Measurements from ENCODE around the gene TMEM52. TPM values are rescaled to one million over a fixed set of nuclear protein-coding genes. Genes with fewer than 3 reads are reported as not detected.

Gene TMEM52
- total RNA-seq, result not detected

DNA sequence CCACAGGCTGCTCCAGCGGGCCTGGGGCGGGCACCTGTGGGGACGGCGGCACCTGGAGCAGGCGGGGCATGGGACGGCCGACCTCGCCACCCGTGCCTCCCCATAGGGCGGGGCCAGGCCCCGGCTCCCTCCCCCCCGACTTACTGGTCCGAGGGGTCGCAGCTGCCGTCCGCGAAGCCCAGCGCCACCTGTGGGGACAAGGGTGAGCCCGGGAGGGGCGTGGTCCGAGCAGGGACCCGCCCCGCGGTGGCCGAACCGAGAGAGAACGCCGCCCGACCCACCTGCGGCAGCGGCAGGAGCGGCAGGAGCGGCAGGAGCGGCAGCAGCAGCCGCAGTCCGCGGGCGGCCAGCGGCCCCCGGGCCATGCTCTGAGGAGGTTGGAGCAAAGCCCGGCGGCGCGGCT lies at the start of gene TMEM52:
TMEM52 (minus strand) TSS at position 379 of the 403 bp plus-strand sequence; CDS start at position 365, 14 bp downstream.
- POLR2A ChIA-PET, result no interaction called here
- Mint-ChIP-seq H3K27me3 (no peaks in the 10 kb centered on the region), H3K9me3 (no peaks in the 10 kb centered on the region), H3K36me3 (no peaks in the 10 kb centered on the region), H3K27ac (peak within 1 kb of the TSS; percentile 45), H3K4me3 (peak within 1 kb of the TSS; percentile 71), H3K4me1 (no peaks in the 10 kb centered on the region)
- DNase-seq (no peak), ATAC-seq (ENCODE audit: low read depth) (peak; percentile 25)

DNA sequence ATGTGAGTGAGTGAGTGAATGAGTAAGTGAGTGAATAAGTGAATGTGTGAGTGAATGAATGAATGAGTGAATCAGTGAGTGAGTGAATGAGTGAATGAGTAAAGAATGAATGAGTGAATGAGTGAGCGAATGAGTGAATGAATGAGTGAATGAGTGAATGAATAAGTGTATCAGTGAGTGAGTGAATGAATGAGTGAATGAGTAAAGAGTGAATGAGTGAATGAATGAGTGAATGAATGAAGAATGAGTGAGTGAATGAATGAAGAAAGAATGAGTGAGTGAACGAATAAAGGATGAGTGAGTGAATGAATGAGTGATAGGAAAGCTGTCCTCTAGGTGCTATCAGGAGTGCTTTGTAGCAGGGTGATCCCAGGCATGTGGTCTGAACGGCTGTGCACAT lies 48.8 kb upstream of the TMEM52 start:
- H3K9me3 Mint-ChIP-seq, result peaks cover 5% of the 10 kb centered on the region
- ATAC-seq (ENCODE audit: low read depth) (no peak), DNase-seq (no peak)
- H3K4me3 Mint-ChIP-seq, result no peak overlapping the region
- no peaks in the 10 kb centered on the region for H3K36me3 Mint-ChIP-seq
- no peaks in the 10 kb centered on the region for H3K27me3 Mint-ChIP-seq
- no peaks in the 10 kb centered on the region for H3K4me1 Mint-ChIP-seq
- POLR2A ChIA-PET, result no interaction called here
- H3K27ac Mint-ChIP-seq, result no peak overlapping the region

DNA sequence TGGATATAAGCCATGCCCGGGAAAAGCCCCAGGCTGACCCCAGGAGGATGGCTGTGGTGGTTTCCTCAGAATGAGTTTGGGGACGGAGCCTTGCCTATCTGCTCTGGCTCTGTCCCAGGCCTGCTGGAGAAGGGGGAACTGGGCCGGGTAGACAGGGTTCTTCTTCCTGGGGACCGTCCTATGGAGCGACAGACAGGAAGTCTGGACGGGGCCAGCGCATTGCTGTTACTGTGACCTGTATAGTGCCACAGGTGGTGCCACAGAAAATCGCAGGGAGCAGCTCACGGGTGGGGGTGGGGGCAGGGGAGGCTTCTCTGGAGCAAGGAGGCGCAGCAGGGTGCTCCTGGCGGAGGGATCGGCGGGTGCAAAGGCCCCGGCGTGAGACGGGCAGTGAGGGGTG lies 48.1 kb upstream of the TMEM52 start:
- ATAC-seq (ENCODE audit: low read depth) (no peak), DNase-seq (no peak)
- peaks cover 5% of the 10 kb centered on the region for H3K9me3 Mint-ChIP-seq
- no peaks in the 10 kb centered on the region for H3K36me3 Mint-ChIP-seq
- H3K27ac Mint-ChIP-seq, result no peak overlapping the region
- peaks cover 4% of the 10 kb centered on the region for H3K27me3 Mint-ChIP-seq
- POLR2A ChIA-PET, result no interaction called here
- no peaks in the 10 kb centered on the region for H3K4me1 Mint-ChIP-seq
- no peak overlapping the region for H3K4me3 Mint-ChIP-seq

DNA sequence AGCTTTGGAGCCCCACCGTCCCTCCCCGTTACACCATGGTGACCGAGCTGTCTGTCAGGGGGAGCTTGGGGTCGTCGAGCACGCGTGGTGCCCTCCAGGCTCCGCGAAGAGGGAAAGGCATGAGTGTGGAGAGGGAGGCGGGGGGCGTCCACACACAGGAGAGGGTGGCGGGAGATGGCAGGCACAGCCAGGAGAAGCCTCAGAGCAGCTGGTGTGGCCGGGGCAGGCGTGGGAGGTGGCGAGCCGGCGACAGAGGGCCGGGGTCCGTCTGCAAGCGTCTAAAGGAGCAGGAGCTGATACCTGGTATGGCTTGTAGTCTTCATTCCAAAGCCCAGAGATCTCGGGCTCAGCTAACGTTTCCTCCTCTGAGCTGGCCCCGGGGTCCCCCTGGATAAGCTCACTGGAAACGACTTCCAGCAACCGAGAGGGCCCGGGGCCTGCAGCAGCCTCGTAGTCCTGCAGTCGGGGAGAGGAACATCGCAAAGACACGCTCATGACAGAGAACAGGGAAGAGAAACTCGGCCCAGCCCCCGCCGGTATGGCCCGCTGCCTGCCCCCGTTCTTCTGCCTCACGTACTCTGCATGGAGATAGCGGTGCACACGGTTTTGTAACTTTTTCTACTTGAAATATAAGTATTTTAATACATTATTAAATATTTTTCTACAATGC lies 47.1 kb upstream of the TMEM52 start:
- no peak overlapping the region for H3K4me3 Mint-ChIP-seq
- peaks cover 3% of the 10 kb centered on the region for H3K9me3 Mint-ChIP-seq
- H3K27me3 Mint-ChIP-seq, result peaks cover 8% of the 10 kb centered on the region
- no peak overlapping the region for H3K27ac Mint-ChIP-seq
- H3K4me1 Mint-ChIP-seq, result no peaks in the 10 kb centered on the region
- no peak for ATAC-seq (ENCODE audit: low read depth)
- DNase-seq, result no peak
- POLR2A ChIA-PET, result no interaction called here
- no peaks in the 10 kb centered on the region for H3K36me3 Mint-ChIP-seq

DNA sequence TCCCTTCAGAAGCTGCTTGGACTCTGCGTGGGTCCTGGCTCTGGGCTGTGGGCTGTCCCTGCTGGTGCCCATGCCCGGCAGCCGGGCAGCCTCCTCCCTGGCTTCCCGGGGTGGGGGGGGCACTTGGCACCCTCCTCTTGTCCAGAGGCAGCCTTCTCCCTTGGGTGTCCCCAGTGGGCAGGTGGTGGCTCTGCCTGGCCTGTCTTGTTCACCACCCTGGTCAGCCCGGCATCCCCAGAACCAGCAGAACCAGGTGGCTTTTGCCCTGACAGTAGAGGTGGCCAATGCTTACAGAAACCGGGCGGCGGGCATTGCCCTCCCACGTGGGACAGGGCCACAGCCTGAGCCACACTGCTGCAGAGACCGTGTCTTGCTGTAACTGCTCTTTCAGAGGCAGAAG lies 46.5 kb upstream of the TMEM52 start:
- H3K4me1 Mint-ChIP-seq, result no peaks in the 10 kb centered on the region
- no peak for DNase-seq
- no peaks in the 10 kb centered on the region for H3K36me3 Mint-ChIP-seq
- POLR2A ChIA-PET, result no interaction called here
- H3K4me3 Mint-ChIP-seq, result no peak overlapping the region
- no peaks in the 10 kb centered on the region for H3K9me3 Mint-ChIP-seq
- ATAC-seq (ENCODE audit: low read depth), result no peak
- H3K27ac Mint-ChIP-seq, result no peak overlapping the region
- peaks cover 12% of the 10 kb centered on the region for H3K27me3 Mint-ChIP-seq

DNA sequence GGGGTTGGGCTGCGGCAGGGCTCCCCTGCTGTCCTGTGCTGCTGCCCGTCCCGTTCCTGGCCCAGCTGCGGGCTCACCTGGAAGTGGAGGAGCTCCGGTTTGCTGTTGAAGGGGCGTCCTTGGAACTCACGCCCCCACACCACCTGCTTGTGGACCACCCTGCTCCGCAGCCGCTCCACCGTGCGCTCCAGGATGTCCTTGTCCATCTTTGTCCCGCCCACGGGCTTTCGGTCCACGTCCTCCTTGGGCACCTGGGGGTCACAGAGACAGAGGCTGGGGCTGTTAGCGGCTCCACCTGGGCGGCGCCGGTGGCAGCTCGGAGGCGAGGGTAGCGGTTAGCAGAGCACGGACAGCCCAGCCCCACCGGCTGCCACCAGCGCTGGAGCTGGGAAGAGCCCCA lies 45.7 kb upstream of the TMEM52 start:
- no peak overlapping the region for H3K4me3 Mint-ChIP-seq
- no peaks in the 10 kb centered on the region for H3K36me3 Mint-ChIP-seq
- POLR2A ChIA-PET, result no interaction called here
- H3K4me1 Mint-ChIP-seq, result no peaks in the 10 kb centered on the region
- no peaks in the 10 kb centered on the region for H3K9me3 Mint-ChIP-seq
- peaks cover 12% of the 10 kb centered on the region for H3K27me3 Mint-ChIP-seq
- no peak overlapping the region for H3K27ac Mint-ChIP-seq
- no peak for DNase-seq
- ATAC-seq (ENCODE audit: low read depth), result no peak

DNA sequence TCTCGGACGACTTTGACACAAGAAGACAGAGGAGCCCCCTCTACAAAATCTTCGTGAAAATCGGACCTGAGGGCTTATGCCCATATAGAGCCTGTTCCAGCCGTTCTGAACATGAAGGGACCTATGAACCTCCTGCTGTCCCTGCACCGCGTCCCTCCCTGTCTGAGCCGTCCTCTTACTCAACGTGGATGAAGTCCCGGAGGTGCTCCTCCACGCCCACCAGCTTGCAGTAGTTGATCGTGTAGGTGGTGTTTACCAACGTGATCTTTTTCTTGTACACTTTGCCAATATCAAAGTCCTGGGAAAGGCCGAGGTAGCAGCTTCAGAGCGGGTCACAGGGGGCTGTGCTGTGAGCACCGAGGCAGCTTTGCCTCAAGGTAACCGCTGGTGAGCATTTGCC lies 44.5 kb upstream of the TMEM52 start:
- no peaks in the 10 kb centered on the region for H3K36me3 Mint-ChIP-seq
- ATAC-seq (ENCODE audit: low read depth) (no peak), DNase-seq (no peak)
- H3K4me1 Mint-ChIP-seq, result no peaks in the 10 kb centered on the region
- no peaks in the 10 kb centered on the region for H3K9me3 Mint-ChIP-seq
- POLR2A ChIA-PET, result no interaction called here
- no peak overlapping the region for H3K4me3 Mint-ChIP-seq
- no peak overlapping the region for H3K27ac Mint-ChIP-seq
- H3K27me3 Mint-ChIP-seq, result peaks cover 12% of the 10 kb centered on the region

DNA sequence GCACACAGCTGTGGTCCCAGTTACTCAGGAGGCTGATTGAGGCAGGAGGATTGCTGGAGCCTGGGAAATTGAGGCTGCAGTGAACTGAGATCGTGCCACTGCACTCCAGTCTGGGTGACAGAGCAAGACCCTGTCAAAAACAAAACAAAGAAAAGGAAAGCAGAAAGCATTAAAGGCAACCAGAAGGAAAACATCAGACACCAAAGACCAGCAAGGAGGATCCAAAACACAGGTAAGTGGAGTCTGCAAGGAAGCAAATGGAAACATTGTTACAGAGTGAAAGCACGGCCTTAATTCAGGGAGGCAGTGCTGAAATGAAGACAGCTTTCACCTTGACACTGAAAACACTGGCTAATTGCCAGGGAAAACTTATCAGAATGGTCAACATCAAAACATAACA lies 43.7 kb upstream of the TMEM52 start:
- peaks cover 12% of the 10 kb centered on the region for H3K27me3 Mint-ChIP-seq
- ATAC-seq (ENCODE audit: low read depth), result no peak
- POLR2A ChIA-PET, result no interaction called here
- no peak overlapping the region for H3K27ac Mint-ChIP-seq
- DNase-seq, result no peak
- no peak overlapping the region for H3K4me3 Mint-ChIP-seq
- H3K9me3 Mint-ChIP-seq, result no peaks in the 10 kb centered on the region
- H3K4me1 Mint-ChIP-seq, result no peaks in the 10 kb centered on the region
- H3K36me3 Mint-ChIP-seq, result no peaks in the 10 kb centered on the region

DNA sequence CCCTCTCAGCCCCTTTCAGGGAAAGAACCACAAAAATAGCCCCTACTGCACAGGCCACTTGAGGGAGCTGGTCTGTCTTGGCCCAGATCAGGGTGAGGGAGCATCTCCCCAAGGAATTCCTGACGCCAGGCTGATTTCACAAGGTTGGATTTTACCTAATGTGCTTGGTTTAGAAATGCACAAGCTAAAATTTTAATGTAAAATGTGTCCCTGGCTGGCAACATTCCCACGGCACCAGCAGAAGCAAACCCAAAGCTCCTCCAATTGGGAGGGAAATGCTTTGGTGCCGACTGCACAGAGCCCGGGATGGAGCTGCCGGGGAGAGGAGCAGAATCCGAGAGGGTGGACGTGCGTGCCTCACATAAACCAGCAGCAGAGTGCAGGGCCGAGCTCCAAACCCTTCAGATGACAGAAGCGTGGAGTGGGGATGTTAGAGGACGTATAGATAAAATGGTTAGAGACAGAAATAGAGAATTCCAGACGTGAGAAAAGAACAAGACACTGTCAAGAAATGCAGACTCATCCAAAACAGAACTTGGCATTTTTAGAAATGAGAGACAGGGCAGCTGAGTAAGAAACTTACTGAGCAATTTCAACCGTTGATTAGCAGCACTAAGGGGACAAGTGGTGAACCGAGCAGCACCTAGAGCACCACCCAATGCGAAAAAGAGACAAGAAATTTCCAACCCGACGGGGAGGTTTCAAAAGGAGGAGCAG lies 41.6 kb upstream of the TMEM52 start:
- POLR2A ChIA-PET, result no interaction called here
- no peak overlapping the region for H3K4me3 Mint-ChIP-seq
- DNase-seq, result no peak
- H3K36me3 Mint-ChIP-seq, result no peaks in the 10 kb centered on the region
- peaks cover 12% of the 10 kb centered on the region for H3K27me3 Mint-ChIP-seq
- no peak overlapping the region for H3K27ac Mint-ChIP-seq
- no peak for ATAC-seq (ENCODE audit: low read depth)
- no peaks in the 10 kb centered on the region for H3K4me1 Mint-ChIP-seq
- H3K9me3 Mint-ChIP-seq, result no peaks in the 10 kb centered on the region

DNA sequence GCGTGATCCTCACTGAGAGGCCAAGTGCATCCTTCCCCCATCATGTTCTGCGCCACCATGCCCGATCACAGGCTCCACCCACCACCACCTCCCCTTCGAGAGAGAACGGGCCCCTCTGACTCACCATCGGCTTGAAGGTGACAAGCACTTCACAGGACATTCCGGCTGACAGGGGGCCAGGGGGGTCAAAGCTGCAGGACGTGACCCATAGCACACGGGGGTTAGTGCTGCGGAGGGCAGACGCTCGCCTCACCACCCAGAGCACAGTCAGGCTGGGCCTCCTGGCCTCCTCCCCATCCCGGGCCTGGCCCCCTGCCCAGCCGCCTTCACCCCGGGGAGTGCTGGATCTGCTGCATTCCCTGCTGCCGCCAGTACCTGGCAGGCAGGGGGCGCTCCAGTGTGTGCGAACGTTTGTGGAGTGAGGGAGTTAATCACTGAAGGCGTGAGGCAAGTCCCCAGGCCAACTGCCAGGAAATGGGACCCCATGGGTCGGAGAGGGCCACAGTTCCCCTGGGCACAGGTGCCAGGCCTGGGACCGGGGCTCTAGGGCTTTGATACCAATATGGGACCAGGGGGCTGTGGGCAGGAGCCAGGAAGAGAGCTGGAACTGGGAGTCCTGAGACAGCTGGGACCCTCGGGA lies 40.9 kb upstream of the TMEM52 start:
- peaks cover 12% of the 10 kb centered on the region for H3K27me3 Mint-ChIP-seq

DNA sequence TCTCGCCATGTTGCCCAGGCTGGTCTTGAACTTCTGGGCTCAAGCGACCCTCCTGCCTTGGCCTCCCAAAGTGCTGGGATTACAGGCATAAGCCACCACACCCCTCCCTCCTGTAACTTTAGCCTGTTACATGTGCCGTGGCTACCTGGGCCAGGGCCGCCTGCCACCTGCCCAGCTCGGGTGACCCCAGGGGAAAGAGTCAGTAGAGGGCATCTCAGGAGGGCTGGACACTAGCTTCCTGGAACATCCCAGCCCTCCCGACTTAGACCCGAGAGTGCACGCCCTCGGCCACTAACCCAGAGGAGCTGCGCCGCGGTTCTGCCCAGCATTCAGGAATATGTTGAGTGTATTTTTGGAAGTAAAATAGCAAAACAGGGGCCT lies 40.4 kb upstream of the TMEM52 start:
- Mint-ChIP-seq H3K9me3 (no peaks in the 10 kb centered on the region), H3K36me3 (no peaks in the 10 kb centered on the region), H3K27me3 (peaks cover 12% of the 10 kb centered on the region), H3K4me3 (no peak overlapping the region), H3K27ac (no peak overlapping the region), H3K4me1 (no peaks in the 10 kb centered on the region)
- DNase-seq (no peak), ATAC-seq (ENCODE audit: low read depth) (no peak)
- POLR2A ChIA-PET, result no interaction called here

More for the DNA sequence above, 40.9 kb upstream of the TMEM52 start:
- POLR2A ChIA-PET, result no interaction called here
- H3K36me3 Mint-ChIP-seq, result no peaks in the 10 kb centered on the region
- H3K9me3 Mint-ChIP-seq, result no peaks in the 10 kb centered on the region
- no peak overlapping the region for H3K27ac Mint-ChIP-seq
- DNase-seq, result peak; percentile 84
- H3K4me3 Mint-ChIP-seq, result no peak overlapping the region
- peak; percentile 66 for ATAC-seq (ENCODE audit: low read depth)
- no peaks in the 10 kb centered on the region for H3K4me1 Mint-ChIP-seq

DNA sequence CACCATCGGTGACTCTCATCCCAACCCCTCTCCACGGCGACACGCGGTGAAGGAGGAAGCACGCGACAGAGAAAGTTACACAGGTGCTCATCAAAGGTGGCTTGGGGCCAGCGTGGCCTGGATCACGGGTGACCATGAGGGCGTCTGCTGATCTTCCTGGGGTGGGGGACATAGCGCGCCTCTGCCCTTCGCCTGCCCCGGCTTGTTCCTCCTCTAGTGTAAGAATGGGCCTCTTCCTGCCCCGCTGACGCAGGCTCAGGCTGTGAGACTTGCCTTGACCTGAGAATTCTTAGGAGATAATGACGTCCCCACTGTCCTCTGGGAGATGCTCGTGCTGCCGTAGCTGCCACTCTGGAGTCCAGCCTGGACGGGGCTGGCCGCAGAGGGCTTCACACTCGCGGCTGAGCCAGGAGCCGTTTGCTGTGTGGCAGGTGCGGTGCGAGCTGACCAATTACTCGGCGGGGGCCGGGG lies 39.0 kb upstream of the TMEM52 start:
- Mint-ChIP-seq H3K27me3 (peaks cover 12% of the 10 kb centered on the region), H3K36me3 (no peaks in the 10 kb centered on the region), H3K9me3 (no peaks in the 10 kb centered on the region), H3K4me3 (no peak overlapping the region), H3K27ac (no peak overlapping the region), H3K4me1 (no peaks in the 10 kb centered on the region)
- DNase-seq (no peak), ATAC-seq (ENCODE audit: low read depth) (no peak)
- POLR2A ChIA-PET, result no interaction called here

DNA sequence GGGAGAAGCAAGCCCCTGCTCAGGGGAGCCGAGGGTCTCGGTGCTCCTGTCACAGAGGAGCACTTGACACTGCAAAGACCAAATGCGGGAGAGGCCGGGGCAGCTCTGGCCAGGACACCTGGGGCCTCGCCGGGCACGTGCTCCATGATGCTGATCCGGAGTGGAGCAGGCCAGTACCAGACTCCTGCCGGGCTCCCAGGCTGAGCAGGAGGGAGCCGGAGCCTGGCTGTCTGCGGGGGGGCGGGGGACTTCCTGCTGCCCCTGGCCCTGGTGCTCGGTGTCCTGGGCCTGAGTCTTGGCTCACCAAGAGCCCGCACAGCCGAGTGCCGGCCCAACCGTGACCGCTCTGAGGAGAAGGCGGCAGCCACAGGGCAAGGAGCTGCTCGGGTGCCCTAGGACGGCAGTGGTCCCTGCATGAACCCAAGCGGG lies 38.5 kb upstream of the TMEM52 start:
- ATAC-seq (ENCODE audit: low read depth), result no peak
- H3K9me3 Mint-ChIP-seq, result no peaks in the 10 kb centered on the region
- POLR2A ChIA-PET, result no interaction called here
- no peak overlapping the region for H3K4me3 Mint-ChIP-seq
- peaks cover 12% of the 10 kb centered on the region for H3K27me3 Mint-ChIP-seq
- no peak for DNase-seq
- H3K4me1 Mint-ChIP-seq, result no peaks in the 10 kb centered on the region
- no peak overlapping the region for H3K27ac Mint-ChIP-seq
- no peaks in the 10 kb centered on the region for H3K36me3 Mint-ChIP-seq

Measured in activated naive CD8-positive, alpha-beta T cell treated with anti-CD3 and anti-CD28 coated beads, Interleukin-2, amount 10 ng/mL, durations not matched to agents 7 days and 5 days (primary cell).